ENCODE measurements around the gene DPP7. TPM values are rescaled to one million over a fixed set of nuclear protein-coding genes. Genes with fewer than 3 reads are reported as not detected.
A peak's percentile ranks its signal among the peaks of the same experiment; 100 is the strongest.

DPP7 gene
- total and polyA plus RNA-seq, 9 of the 15 experiments (the other 6 are each of a cell fraction or from before 2014, with no cell fraction given), result 0.99 to 365 (median 132) TPM

DNA sequence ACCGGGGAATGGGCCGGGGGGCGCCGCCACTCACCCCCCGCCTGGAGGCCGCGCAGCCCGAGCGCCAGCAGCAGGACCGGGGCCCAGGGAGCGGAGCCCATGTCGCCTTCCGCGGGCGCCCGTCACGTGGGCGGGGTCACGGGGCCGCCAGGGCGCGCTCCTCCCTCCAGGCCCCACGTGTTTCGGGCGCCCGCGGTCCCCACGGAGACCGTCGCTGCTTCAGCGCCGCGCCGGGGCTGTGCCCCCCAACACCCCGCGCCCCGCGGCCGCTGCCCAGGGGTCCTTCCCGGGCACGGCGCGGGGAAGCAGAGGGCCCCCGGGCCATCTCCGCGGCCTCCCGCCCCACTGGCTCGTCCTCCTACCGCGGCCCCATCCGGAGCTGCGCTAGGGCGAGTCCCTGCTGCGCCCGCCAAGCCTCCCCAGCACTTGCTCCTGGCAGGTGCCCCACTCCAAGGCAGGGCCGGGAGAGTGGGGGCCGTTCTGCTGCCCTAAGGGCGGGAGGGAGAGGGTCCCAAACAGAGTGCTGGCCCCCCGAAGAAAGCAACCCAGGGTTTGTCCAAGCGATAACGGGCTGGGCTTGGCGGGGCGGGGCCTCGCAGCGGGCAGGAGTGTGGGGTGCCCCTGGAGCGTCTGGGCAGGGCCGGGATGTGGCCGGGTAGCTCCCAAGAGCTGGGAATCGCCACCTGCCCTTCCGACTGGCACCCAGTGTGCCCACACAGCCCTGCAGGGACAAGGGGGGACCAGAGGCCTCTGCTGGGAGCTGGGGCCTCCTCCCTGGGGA is at the start of gene DPP7 (continued):
- TF ChIP-seq, protein P1, sequence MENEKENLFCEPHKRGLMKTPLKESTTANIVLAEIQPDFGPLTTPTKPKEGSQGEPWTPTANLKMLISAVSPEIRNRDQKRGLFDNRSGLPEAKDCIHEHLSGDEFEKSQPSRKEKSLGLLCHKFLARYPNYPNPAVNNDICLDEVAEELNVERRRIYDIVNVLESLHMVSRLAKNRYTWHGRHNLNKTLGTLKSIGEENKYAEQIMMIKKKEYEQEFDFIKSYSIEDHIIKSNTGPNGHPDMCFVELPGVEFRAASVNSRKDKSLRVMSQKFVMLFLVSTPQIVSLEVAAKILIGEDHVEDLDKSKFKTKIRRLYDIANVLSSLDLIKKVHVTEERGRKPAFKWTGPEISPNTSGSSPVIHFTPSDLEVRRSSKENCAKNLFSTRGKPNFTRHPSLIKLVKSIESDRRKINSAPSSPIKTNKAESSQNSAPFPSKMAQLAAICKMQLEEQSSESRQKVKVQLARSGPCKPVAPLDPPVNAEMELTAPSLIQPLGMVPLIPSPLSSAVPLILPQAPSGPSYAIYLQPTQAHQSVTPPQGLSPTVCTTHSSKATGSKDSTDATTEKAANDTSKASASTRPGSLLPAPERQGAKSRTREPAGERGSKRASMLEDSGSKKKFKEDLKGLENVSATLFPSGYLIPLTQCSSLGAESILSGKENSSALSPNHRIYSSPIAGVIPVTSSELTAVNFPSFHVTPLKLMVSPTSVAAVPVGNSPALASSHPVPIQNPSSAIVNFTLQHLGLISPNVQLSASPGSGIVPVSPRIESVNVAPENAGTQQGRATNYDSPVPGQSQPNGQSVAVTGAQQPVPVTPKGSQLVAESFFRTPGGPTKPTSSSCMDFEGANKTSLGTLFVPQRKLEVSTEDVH (IDR thresholded peaks at IDR 0.05; ENCODE audit: low read depth, partially characterized antibody), result no peak
- TF ChIP-seq HNRNPK (IDR thresholded peaks at IDR 0.05; ENCODE audit: low read depth, low read length, poor library complexity, severe bottlenecking) (no peak), TAL1 (IDR thresholded peaks at IDR 0.05) (no peak), ZNF408 (CRISPR knock-in tag; IDR thresholded peaks at IDR 0.05; ENCODE audit: low read depth) (no peak), GATA2 (CRISPR knock-in tag; IDR thresholded peaks at IDR 0.05) (no peak), RBM15 (IDR thresholded peaks at IDR 0.05; ENCODE audit: insufficient read depth, low read length) (no peak), NCOA2 (IDR thresholded peaks at IDR 0.05; ENCODE audit: partially characterized antibody in 2 of 2) (no peak), NFXL1 (CRISPR knock-in tag; IDR thresholded peaks at IDR 0.05) (no peak), ZC3H11A (IDR thresholded peaks at IDR 0.05; ENCODE audit: low read depth, low read length) (no peak), KLF10 (CRISPR knock-in tag; IDR thresholded peaks at IDR 0.05) (no peak), CREB1 (IDR thresholded peaks at IDR 0.05) (no peak), CREB1 (CRISPR knock-in tag; IDR thresholded peaks at IDR 0.05) (no peak), NFRKB (IDR thresholded peaks at IDR 0.05; ENCODE audit: low read depth) (no peak)
- TF ChIP-seq, protein P2, sequence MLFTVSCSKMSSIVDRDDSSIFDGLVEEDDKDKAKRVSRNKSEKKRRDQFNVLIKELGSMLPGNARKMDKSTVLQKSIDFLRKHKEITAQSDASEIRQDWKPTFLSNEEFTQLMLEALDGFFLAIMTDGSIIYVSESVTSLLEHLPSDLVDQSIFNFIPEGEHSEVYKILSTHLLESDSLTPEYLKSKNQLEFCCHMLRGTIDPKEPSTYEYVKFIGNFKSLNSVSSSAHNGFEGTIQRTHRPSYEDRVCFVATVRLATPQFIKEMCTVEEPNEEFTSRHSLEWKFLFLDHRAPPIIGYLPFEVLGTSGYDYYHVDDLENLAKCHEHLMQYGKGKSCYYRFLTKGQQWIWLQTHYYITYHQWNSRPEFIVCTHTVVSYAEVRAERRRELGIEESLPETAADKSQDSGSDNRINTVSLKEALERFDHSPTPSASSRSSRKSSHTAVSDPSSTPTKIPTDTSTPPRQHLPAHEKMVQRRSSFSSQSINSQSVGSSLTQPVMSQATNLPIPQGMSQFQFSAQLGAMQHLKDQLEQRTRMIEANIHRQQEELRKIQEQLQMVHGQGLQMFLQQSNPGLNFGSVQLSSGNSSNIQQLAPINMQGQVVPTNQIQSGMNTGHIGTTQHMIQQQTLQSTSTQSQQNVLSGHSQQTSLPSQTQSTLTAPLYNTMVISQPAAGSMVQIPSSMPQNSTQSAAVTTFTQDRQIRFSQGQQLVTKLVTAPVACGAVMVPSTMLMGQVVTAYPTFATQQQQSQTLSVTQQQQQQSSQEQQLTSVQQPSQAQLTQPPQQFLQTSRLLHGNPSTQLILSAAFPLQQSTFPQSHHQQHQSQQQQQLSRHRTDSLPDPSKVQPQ (CRISPR knock-in tag; IDR thresholded peaks at IDR 0.05; ENCODE audit: borderline replicate concordance), result no peak; the same call in 1 of the 2 replicates
- TF ChIP-seq, protein P3, sequence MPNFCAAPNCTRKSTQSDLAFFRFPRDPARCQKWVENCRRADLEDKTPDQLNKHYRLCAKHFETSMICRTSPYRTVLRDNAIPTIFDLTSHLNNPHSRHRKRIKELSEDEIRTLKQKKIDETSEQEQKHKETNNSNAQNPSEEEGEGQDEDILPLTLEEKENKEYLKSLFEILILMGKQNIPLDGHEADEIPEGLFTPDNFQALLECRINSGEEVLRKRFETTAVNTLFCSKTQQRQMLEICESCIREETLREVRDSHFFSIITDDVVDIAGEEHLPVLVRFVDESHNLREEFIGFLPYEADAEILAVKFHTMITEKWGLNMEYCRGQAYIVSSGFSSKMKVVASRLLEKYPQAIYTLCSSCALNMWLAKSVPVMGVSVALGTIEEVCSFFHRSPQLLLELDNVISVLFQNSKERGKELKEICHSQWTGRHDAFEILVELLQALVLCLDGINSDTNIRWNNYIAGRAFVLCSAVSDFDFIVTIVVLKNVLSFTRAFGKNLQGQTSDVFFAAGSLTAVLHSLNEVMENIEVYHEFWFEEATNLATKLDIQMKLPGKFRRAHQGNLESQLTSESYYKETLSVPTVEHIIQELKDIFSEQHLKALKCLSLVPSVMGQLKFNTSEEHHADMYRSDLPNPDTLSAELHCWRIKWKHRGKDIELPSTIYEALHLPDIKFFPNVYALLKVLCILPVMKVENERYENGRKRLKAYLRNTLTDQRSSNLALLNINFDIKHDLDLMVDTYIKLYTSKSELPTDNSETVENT (CRISPR knock-in tag; IDR thresholded peaks at IDR 0.05), result peak; percentile 83
- TF ChIP-seq, protein P4, sequence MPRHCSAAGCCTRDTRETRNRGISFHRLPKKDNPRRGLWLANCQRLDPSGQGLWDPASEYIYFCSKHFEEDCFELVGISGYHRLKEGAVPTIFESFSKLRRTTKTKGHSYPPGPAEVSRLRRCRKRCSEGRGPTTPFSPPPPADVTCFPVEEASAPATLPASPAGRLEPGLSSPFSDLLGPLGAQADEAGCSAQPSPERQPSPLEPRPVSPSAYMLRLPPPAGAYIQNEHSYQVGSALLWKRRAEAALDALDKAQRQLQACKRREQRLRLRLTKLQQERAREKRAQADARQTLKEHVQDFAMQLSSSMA (CRISPR knock-in tag; IDR thresholded peaks at IDR 0.05), result no peak
- TF ChIP-seq, protein P5, sequence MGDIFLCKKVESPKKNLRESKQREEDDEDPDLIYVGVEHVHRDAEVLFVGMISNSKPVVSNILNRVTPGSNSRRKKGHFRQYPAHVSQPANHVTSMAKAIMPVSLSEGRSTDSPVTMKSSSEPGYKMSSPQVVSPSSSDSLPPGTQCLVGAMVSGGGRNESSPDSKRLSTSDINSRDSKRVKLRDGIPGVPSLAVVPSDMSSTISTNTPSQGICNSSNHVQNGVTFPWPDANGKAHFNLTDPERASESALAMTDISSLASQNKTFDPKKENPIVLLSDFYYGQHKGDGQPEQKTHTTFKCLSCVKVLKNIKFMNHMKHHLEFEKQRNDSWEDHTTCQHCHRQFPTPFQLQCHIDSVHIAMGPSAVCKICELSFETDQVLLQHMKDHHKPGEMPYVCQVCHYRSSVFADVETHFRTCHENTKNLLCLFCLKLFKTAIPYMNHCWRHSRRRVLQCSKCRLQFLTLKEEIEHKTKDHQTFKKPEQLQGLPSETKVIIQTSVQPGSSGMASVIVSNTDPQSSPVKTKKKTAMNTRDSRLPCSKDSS (IDR thresholded peaks at IDR 0.05; ENCODE audit: low read depth, partially characterized antibody), result no peak

Data from K562 (cell line).